Measurements from ENCODE around the gene CPD. TPM values are rescaled to one million over a fixed set of nuclear protein-coding genes. Genes with fewer than 3 reads are reported as not detected.

CPD gene
- 97.9 and 118 TPM in 2 replicates for total RNA-seq

DNA sequence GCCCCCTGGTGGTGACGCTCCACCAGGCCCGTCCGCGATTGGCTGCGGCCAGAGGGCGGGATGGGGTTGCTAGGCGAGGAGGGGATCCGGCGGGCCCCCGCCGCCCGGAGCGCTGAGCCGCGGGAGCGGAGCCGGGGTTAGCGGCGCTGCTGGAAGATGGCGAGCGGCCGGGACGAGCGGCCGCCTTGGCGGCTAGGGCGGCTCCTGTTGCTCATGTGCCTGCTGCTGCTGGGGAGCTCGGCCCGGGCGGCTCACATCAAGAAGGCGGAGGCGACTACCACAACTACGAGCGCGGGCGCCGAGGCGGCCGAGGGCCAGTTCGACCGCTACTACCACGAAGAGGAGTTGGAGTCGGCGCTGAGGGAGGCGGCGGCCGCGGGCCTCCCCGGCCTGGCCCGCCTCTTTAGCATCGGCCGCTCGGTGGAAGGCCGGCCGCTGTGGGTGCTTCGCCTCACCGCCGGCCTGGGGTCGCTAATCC lies at the start of gene CPD:
Gene CPD (plus strand): TSS at position 103 of the 478 bp plus-strand sequence. CDS start 54 bp downstream, at position 157.
- peak; percentile 53 for DNase-seq (ENCODE audit: low read depth)
- H3K4me3 ChIP-seq (ENCODE audit: low read depth, low read length) = peak within 1 kb of the TSS; percentile 87
- TF ChIP-seq, protein P1, sequence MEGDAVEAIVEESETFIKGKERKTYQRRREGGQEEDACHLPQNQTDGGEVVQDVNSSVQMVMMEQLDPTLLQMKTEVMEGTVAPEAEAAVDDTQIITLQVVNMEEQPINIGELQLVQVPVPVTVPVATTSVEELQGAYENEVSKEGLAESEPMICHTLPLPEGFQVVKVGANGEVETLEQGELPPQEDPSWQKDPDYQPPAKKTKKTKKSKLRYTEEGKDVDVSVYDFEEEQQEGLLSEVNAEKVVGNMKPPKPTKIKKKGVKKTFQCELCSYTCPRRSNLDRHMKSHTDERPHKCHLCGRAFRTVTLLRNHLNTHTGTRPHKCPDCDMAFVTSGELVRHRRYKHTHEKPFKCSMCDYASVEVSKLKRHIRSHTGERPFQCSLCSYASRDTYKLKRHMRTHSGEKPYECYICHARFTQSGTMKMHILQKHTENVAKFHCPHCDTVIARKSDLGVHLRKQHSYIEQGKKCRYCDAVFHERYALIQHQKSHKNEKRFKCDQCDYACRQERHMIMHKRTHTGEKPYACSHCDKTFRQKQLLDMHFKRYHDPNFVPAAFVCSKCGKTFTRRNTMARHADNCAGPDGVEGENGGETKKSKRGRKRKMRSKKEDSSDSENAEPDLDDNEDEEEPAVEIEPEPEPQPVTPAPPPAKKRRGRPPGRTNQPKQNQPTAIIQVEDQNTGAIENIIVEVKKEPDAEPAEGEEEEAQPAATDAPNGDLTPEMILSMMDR (IDR thresholded peaks at IDR 0.05; ENCODE audit: insufficient read depth, low read length, poor library complexity, severe bottlenecking) = no peak

DNA sequence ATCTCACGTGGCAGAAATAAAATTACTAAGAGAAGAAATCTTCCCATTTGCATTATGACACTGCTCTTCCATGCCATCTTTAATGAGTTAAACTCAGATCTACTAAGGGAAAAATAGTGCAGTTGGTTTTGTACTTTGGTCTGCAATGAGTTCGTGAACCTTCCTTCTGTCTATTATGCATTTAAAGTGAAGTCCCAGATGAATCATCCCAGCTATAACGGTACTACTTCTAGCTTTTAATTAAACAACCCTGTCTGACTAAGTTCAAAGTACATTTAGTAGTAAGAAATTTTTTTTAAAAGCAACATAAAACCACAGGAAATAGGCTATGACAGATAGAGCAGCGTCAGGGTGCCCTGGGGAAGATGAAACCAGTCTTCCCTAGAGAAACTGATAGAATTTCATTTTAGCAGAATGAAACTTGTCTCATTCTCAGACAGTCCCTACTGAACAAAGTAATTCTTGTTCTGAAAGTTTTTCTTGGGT lies 46.6 kb upstream of the CPD start:
- no peak for DNase-seq (ENCODE audit: low read depth)
- H3K36me3 ChIP-seq (ENCODE audit: control insufficient read depth, insufficient read depth, low read length) = no peaks in the 10 kb centered on the region
- no peaks in the 10 kb centered on the region for H3K27me3 ChIP-seq (ENCODE audit: control insufficient read depth, insufficient read depth, low read length)
- TF ChIP-seq, protein P1 (IDR thresholded peaks at IDR 0.05; ENCODE audit: insufficient read depth, low read length, poor library complexity, severe bottlenecking) = no peak
- H3K4me3 ChIP-seq (ENCODE audit: low read depth, low read length) = no peak overlapping the region

More for the DNA sequence above, at the start of gene CPD:
- Histone ChIP-seq H3K27me3 (ENCODE audit: control insufficient read depth, insufficient read depth, low read length) (no peaks in the 10 kb centered on the region), H3K36me3 (ENCODE audit: control insufficient read depth, insufficient read depth, low read length) (no peaks in the 10 kb centered on the region)

DNA sequence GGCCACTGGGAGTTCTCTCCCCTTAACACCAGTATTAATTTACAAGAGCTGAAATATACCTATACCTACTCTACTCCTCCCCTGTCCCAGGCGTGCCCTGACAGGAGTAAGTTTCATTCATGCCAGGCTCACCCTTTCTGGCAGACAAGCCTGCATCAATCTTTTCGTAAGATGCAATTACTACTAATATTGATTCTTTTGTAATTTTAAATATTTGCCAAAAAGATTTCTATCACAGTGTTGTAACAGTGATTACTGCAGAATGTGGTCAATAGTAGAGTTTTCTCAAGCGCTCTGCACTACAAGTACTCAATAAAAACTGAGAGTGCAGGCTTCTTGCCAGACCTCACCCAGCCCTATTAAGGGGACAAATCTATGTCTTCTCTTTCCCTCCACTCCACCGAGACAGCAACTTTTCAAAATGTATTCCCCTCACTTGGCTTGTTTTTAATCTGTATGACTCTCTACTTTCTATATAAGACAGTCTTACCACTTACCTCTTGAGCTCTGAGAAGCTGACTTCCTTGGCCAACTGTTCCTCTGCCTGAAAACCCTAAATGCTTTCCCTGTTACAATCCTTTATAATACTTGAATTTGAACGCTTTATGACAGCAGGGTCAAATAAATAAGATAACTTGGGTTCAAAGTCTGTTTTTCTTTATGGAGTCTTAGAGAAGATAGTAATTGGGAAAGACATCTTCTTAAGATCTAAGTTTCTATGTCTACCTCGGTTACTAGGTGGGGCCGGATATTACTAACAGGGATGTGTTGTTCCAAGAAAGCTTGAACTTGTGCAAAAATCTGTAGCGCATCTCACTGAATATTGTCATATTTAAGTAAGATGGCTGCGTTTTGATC lies 45.0 kb upstream of the CPD start, which contains the start of gene TMIGD1:
Gene TMIGD1 (minus strand): TSS at position 555 of the 858 bp plus-strand sequence. CDS start 1,924 bp downstream, outside the sequence.
- Histone ChIP-seq H3K4me3 (ENCODE audit: low read depth, low read length) (no peak within 1 kb of the TSS), H3K36me3 (ENCODE audit: control insufficient read depth, insufficient read depth, low read length) (no peaks in the 10 kb centered on the region), H3K27me3 (ENCODE audit: control insufficient read depth, insufficient read depth, low read length) (no peaks in the 10 kb centered on the region)
- no peak for DNase-seq (ENCODE audit: low read depth)
- TF ChIP-seq, protein P1 (IDR thresholded peaks at IDR 0.05; ENCODE audit: insufficient read depth, low read length, poor library complexity, severe bottlenecking) = no peak

DNA sequence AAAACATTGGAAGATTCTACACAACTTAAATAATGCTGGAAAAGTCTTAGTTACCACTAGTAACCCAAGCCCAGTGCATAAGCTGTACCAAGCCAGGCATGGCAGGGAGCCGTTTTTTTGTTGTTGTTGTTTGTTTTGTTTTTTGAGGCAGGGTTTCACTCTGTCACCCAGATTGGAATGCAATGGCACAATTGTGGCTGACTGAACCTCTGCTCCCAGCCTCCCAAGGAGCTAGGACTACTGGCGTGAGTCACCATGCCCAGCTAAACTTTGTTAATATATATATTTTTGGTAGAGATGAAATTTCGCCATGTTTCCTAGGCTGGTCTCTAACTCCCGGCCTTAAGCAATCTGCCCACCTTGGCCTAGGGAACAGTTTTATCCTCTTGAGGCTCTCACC lies 44.3 kb upstream of the CPD start:
- DNase-seq (ENCODE audit: low read depth) = no peak
- no peaks in the 10 kb centered on the region for H3K27me3 ChIP-seq (ENCODE audit: control insufficient read depth, insufficient read depth, low read length)
- TF ChIP-seq, protein P1 (IDR thresholded peaks at IDR 0.05; ENCODE audit: insufficient read depth, low read length, poor library complexity, severe bottlenecking) = no peak
- no peaks in the 10 kb centered on the region for H3K36me3 ChIP-seq (ENCODE audit: control insufficient read depth, insufficient read depth, low read length)
- no peak overlapping the region for H3K4me3 ChIP-seq (ENCODE audit: low read depth, low read length)

DNA sequence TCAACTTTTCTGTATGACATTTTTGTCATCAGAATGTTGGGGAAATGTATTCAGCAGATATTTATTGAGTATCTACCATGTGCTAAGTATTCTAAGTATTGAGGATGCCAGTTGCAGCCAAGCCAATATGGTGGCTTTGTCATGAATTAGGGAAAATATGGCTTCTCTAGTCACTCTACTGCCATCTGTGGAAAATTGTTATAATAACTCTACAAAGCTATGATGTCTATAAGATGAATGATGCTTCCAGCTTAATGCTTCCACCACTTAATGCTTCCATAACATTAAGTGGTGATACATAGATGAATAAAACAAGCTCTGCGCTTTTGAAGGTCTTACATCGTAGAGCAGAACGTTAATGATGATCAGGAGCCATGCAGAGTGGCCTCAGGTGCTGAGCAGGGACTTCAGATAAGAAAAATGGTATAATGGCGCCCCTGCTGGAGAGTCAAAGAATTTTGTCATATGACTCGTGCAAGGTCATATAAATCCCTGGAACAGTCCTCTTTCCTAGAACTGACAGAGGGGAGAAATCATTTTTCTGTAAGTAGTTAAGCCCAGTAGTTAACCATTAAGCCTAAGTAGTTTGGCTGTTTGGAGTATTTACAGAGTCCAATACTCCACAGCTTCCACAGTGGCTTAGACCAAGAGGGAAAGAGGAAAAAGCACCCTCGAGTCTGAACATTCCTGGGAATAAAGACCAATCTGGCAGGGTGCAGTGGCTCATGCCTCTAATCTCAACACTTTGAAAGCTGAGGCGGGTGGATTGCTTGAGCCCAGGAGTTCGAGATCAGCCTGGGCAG lies 42.2 kb upstream of the CPD start:
- no peaks in the 10 kb centered on the region for H3K36me3 ChIP-seq (ENCODE audit: control insufficient read depth, insufficient read depth, low read length)
- DNase-seq (ENCODE audit: low read depth) = no peak
- no peaks in the 10 kb centered on the region for H3K27me3 ChIP-seq (ENCODE audit: control insufficient read depth, insufficient read depth, low read length)
- H3K4me3 ChIP-seq (ENCODE audit: low read depth, low read length) = no peak overlapping the region
- TF ChIP-seq, protein P1 (IDR thresholded peaks at IDR 0.05; ENCODE audit: insufficient read depth, low read length, poor library complexity, severe bottlenecking) = peak; percentile 45

Data from kidney epithelial cell (primary cell).